ENCODE data around the gene GPR78.

DNA sequence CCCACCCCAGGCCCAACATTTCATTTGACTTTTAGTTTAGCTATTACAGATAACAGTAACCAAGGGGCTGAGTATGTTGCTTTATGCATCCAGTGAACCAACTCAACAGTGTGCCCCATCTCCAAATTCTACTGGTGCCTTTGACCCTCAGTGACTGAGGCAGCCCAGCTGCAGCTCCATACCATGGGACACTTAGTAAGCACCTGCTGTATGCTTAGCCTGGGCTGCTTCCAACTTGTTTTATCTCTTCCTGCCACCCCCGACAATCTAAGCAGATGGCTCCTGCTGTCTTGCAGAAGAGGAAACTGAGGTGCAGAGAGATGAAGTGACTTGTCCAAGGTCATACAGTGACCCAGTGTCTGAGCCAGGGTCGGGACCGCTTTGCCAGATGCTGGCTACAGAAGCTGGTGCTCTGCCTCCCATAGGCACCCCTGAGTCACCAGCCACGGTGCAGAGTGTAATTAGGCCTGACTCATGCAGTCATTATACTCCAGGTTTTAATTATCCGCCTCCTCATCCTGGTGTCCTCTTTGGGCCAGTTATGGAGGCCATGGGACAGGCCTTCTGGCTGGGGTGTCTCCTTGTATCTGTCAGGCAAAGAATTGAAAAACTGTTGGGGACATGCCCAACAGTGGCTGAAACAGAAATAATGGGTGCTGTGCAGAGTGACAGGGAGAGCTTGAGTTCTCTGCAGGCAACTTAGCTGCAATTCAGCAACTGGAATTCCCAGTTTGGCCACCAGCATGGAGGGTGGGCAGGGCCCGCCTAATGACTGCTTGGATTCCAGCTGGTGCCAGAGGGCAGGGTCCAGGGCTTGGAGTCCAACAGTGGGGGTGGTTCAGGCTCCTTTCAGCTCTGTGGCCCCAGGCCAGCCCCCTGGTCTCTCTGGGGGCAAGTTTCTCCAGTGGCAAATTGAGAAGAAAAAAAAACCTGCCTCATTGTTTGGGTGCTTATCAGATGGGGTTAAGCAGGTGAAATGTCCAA lies 8.2 kb upstream of the GPR78 start:
- TF ChIP-seq, protein P1, sequence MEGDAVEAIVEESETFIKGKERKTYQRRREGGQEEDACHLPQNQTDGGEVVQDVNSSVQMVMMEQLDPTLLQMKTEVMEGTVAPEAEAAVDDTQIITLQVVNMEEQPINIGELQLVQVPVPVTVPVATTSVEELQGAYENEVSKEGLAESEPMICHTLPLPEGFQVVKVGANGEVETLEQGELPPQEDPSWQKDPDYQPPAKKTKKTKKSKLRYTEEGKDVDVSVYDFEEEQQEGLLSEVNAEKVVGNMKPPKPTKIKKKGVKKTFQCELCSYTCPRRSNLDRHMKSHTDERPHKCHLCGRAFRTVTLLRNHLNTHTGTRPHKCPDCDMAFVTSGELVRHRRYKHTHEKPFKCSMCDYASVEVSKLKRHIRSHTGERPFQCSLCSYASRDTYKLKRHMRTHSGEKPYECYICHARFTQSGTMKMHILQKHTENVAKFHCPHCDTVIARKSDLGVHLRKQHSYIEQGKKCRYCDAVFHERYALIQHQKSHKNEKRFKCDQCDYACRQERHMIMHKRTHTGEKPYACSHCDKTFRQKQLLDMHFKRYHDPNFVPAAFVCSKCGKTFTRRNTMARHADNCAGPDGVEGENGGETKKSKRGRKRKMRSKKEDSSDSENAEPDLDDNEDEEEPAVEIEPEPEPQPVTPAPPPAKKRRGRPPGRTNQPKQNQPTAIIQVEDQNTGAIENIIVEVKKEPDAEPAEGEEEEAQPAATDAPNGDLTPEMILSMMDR (IDR thresholded peaks at IDR 0.05; ENCODE audit: low read length), result no peak
- no peak for TF ChIP-seq EZH2phosphoT487 (IDR thresholded peaks at IDR 0.05; ENCODE audit: low read length)

All from MM.1S (cell line).